ENCODE measurements around the gene KLKB1. TPM values are rescaled to one million over a fixed set of nuclear protein-coding genes. Genes with fewer than 3 reads are reported as not detected.

Gene KLKB1
- polyA plus RNA-seq (ENCODE audit: insufficient read length in 3 of 3) = 1 to 10 TPM in 2 of 3 donors, under 1 TPM in 1; 0.89 to 2.2 (median 1.6) TPM

DNA sequence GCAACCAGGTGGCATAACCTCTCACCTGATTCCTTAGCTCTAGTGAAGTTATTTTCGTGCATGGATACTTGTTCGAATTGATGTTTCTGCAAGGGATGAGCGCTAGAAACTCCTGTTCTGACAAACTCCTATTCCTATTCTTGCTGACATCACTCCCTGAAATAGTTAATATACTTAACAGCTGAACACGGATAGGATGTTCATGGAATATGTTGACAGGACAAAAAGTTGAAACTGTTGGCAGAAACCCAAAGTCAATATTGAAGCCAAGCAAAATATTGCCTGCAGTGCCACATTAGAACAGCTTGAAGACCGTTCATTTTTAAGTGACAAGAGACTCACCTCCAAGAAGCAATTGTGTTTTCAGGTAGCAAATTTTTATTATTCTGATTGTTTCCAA, at the start of gene KLKB1:
TSS of gene KLKB1 (plus strand) at position 287 of the 400 bp plus-strand sequence. CDS start 689 bp downstream, outside the sequence.
- no peak for DNase-seq (ENCODE audit: low read depth in 3 of 3, low spot score in 2 of 3)

DNA sequence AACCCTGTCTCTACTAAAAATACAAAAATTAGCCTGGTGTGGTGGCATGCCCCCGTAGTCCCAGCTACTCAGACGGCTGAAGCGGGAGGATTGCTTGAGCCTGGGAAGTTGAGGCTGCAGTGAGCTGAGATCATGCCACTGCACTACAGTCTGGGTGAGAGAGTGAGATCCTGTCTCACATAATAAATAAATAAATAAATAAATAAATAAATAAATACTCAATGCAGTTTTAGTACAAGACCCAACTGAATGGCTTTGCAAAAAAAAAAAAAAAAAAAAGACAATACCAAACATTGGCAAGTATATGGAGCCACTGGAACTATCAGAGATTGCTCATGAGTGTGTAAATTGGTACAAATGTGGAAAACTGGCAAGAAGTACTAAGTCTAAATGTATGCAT, 39.2 kb upstream of the KLKB1 start:
- no peak for DNase-seq (ENCODE audit: low read depth in 3 of 3, low spot score in 2 of 3)

DNA sequence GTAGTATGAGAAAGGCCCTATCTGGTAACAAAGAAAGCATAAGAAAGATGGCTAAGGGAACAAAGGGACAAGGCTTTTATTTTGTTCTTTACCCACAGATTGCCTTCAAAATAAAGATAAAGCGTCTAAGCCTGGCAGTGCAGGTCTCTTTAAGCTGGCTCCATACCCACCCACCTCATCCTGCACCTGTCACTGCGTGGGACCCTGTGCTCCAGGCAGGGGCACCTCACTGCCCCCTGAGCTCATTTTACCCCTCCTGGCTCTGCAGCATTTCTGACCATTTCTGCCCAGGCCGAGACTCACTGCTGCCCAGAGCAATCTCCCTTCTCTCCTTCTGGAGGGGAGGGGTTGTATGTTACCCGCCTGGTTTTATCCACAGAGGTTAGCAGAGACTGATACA, 37.7 kb upstream of the KLKB1 start:
- DNase-seq (ENCODE audit: low read depth in 3 of 3, low spot score in 2 of 3) = no peak

DNA sequence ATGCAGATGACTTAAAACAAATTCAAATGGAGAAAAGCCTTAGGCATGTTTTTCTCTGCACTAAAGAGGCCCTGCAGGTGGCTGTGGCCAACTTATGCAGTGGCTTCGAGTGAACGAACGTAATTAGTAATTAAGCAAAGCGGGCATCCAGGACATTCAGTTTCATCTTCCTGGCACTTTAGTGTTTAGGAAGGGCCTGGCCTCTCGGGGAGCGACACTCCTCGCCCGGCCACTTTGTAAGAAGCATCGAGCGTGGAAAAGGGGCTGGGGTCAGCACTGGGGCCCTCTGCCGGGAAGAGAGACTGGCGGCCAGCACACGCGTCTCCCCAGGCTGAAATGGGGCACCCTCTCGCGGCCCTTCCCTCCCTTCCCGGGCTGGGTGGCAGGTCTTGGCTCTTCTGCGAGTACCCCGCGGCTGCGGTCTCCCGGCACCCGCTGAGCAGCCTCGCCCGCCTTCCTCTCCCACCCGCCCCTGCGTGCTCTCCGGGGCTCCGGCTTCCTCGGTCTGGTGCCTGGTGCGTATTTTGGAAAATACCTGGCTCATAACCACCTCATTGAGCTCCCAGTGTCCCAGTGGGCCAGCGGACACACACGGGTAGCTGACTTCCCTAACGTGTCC, 36.6 kb upstream of the KLKB1 start:
- DNase-seq (ENCODE audit: low read depth in 3 of 3, low spot score in 2 of 3) = no peak

DNA sequence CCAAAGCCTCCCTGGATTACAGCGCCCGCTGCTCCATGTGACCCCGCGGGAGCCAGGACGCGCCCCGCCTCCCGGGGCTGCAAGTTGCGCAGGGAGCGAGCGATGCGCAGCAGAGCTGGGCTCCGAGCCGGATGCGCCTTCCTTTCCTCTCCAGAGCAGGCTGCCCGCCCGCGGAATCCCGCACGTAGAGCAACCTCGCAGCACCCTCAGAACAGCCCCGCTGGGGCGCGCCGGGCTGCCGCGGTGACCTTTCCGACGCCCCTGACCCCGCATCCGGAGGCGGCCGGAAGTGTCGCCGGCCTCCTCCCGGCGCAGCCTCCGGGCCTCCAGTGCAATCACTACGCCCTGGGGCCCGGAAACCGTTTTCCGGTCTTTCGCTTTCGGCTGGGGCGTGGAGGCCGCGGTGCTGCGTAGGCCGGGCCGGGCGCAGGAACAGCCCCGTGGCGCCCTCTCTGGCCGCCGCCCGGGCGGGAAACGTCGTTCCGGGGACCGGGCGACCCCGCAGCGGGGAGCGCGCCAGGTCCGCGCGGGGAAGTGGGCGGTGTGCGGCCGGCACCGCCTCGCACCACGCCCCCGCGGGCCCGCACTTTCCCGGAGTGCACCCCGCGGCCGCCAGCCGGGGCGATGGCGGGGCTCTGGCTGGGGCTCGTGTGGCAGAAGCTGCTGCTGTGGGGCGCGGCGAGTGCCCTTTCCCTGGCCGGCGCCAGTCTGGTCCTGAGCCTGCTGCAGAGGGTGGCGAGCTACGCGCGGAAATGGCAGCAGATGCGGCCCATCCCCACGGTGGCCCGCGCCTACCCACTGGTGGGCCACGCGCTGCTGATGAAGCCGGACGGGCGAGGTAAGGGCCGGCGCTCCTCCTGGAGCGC, 35.9 kb upstream of the KLKB1 start, which contains the start of gene CYP4V2:
TSS of gene CYP4V2 (plus strand) at position 368 of the 866 bp plus-strand sequence. CDS start at position 625, 257 bp downstream.
- peak in 1 of 3 donors; percentile 51 for DNase-seq (ENCODE audit: low read depth in 3 of 3, low spot score in 2 of 3)

DNA sequence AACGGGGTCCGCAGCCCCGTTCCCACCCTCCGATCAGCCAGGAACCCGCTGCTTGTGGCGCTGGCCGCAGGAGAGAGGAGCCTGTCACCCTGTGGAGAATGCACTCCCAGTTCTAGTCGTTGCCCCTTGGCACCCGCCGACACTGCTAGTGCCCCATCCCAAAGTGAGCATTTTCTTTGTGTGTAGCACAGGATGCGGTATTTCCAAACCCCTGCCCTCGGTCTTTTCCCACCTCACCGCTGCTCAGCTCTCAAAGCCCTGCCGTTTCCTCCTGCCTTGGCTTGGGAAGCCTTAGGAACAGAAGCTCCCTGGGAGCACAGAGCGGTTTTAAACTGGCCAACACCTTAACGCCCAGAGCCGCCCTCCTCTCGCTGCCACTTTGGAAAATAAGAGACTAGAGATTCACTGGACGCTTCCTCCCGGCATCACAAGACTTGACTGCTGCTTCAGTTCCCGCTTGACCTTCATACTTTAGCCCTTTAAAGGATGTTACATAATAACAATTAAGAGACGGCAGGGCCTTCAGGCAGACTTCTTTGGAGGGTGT, 35.2 kb upstream of the KLKB1 start:
- peak in 1 of 3 donors; percentile 29 for DNase-seq (ENCODE audit: low read depth in 3 of 3, low spot score in 2 of 3)

DNA sequence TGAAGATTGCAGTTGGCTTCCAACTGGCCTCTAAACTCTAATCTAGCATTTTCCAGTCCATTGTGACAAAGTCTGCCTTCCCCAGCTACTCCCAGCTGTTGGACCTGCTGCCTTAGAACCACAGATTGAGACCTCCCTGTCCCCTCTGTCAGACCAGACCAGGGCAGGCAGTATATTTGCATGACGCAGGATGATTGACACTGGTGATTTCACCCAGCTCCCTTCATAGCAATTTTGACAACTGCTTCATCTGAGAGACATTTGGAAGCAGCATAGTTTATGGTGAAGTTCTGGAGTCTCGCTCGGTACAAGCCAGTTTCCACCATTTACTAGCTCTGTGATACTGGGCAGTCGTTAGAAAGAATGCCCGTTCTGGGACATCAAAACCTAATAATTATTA, 33.5 kb upstream of the KLKB1 start:
- no peak for DNase-seq (ENCODE audit: low read depth in 3 of 3, low spot score in 2 of 3)

DNA sequence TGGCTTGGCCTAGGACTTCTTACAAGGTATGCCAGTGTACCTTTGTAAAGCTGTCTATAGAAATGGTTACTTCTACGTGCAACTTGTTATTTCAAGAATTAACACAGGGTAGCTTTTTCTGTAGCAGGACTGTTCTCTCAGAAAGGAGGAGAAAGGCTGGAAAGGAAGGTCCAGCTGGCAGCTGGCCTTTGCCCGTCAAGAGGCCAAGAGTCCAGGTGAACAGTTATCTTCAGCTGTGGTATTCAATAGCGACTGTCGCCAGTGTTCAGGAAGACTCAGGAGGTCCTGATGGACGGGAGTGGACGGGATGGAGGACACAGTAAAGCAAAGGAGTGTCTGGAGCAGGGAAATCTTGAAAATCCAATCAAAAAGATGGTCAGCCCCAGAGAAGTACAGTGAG, 31.2 kb upstream of the KLKB1 start:
- no peak for DNase-seq (ENCODE audit: low read depth in 3 of 3, low spot score in 2 of 3)

DNA sequence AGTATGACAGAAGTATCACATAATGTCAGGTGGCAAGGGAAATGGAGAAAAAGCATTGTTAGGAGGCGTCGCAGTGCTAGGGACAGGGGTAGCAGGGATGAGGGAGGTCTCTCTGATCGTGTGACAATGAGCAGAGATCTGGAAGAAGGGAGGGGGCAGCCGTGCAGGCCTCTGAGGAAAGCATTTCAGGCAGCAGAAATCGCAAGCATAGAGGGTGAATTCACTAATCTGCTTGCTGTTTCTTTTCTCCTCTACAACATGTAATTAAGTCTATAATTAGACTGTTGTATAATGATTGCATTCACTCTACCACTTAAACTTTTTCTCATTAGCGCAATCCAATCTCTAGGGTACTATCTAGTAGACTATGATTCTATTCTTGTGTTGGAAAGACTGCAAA, 26.8 kb upstream of the KLKB1 start:
- DNase-seq (ENCODE audit: low read depth in 3 of 3, low spot score in 2 of 3) = no peak

DNA sequence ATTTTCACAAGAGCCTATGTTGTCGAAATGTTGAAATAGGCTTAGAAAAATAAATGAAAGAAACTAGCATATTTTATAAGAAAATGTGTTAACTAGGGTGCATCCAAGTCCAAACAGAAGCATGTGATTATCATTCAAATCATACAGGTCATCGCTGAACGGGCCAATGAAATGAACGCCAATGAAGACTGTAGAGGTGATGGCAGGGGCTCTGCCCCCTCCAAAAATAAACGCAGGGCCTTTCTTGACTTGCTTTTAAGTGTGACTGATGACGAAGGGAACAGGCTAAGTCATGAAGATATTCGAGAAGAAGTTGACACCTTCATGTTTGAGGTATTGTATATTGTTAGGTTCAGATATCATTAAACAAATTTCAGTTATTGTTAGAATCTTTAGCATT, 26.3 kb upstream of the KLKB1 start:
- no peak for DNase-seq (ENCODE audit: low read depth in 3 of 3, low spot score in 2 of 3)

DNA sequence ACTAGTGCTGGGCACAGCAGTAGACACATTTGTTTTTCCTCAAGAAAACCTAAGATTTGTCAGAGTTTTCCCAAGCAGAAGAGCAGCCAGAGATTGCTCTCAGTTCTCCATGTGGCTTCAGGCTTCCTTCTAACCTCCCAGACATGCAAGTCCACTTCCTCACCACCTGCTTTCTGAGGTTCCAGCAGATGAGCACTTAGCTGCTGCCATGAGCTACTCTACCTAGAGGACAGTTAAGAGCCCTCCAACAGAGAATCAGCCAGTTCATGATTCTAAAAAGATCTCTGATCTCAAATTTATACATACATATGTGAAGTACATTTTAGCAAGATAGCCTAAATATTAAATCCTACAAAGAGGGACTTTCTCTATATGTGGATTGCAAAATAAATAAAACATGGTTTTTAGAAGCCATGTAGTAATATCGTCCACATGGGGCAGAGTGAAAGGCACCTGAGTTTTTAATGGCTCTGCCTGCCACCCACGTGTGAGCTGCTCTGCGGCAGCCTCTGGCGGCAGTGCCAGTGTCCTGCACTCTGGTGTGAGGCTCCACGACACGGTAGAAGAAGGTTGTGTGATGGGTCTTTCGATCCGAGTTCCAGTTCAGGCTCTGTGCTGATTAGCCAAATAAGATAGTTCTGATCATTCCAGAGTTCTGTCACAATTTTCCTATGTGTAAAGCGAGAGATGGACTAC, 25.6 kb upstream of the KLKB1 start:
- no peak for DNase-seq (ENCODE audit: low read depth in 3 of 3, low spot score in 2 of 3)

DNA sequence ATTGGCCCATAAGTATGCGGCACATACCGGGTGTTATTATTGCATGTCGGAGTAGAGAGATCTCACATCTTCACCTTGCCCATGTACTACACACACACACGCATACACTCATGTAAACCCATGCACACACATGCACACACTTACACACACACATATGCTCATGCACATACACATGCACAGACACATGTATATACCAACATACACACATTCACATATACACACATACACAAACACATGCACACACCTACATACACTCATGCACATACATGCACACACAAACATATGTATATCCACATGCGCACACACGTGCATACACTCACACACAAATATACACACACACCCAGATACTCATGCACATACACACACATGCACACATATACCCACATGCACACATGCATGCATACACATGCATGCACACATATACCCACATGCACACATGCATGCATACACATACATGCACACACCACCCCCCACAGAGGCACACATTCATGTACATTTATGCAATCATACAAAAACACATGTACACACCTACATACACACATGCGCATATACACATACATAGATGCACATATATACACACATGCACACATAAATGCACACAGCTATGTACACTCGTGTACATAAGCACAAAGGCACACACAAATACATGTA, 24.7 kb upstream of the KLKB1 start:
- DNase-seq (ENCODE audit: low read depth in 3 of 3, low spot score in 2 of 3) = no peak

DNA sequence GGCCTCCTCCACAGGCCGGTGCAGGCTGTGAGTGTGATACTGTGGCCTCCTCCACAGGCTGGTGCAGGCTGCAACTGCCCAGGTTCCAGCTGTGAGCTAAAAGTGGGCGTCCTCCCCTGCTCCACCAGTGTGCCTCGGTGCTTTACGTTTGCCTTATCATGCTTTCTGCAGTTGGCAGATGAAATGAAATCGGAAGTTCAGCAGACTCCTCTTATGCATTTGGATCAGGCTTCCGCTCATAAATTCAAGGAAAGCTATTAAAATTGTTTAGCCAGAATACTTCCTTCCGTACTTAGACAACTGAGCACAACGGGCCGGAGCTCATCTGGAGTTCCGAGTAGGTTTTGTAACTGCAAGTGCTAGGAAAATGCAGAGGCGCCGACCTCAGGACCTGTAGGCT, 23.9 kb upstream of the KLKB1 start:
- DNase-seq (ENCODE audit: low read depth in 3 of 3, low spot score in 2 of 3) = no peak

DNA sequence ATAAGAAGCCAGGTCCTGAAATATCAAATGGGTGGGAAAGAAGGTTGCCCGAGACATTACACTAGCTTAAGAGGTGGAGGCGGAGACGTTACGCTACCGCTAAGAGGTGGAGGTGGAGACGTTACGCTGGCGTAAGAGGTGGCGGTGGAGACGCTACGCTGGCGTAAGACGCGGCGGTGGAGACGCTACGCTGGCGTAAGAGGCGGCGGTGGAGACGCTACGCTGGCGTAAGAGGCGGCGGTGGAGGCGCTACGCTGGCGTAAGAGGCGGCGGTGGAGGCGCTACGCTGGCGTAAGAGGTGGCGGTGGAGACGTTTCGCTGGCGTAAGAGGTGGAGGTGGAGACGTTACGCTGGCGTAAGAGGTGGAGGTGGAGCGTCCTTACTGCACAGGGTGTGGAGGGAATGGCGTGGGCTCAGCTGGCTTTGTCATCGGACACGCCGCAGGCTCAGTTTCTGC, 23.2 kb upstream of the KLKB1 start:
- DNase-seq (ENCODE audit: low read depth in 3 of 3, low spot score in 2 of 3) = no peak

DNA sequence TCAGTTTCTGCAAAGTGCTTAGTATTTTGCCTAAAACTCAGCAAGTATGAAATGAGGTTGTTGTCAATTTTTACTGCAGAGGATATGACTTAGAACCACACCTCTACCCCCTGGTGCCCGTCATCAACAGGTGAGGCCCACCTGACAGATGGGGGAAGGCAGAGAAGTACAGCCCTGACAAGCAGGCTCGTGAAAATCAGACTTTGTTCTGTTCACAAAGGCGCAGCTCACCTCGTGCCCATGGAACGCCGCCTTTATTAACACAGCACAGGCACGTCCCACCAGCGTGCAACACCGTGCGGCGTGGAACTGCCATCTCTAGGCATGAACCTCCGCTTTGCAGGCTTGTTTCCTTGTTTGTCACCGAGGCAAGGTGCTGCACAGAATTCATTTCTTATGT, 22.6 kb upstream of the KLKB1 start:
- no peak for DNase-seq (ENCODE audit: low read depth in 3 of 3, low spot score in 2 of 3)

DNA sequence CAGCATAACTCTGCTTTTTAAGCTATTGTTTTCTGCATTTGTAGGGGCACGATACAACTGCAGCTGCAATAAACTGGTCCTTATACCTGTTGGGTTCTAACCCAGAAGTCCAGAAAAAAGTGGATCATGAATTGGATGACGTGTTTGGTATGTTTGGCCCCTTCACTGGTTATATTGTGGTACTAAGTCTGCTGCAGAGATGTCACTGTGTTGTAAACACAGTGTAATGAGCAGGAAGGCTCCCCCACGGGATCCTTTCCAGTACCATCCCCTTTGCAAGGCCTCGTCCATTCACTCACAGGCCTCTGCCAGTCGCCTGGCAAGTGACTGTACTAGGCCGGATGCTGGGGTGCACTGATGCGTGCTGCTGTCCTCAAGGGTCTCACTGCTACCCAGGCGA, 22.2 kb upstream of the KLKB1 start:
- DNase-seq (ENCODE audit: low read depth in 3 of 3, low spot score in 2 of 3) = no peak

DNA sequence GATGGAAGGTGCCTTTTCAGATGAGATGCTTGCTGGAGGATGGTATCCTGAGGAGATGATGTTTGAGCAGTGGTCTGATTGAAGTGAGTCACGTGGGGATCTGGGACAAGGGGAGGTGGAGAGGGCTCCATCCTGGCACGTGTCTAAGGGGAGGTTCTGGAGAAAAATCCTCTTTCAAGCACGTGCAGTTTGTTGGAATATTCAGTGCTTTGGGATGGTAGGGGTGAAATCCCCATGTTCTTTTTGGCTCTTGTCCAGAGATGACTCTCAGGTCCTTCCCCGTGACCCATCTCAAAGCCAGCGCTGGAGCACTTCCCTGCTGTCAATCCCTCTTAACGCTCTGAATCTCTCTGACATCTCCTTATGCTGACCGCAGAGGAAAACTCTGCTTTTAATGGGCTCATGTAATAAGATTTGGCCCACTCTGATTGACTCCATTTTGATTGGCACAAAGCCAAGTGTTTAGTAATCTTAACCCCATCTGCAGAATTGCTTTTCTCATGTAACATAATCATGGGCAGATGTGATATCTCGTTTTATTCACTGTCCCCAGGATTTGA, 10.8 kb upstream of the KLKB1 start:
- no peak for DNase-seq (ENCODE audit: low read depth in 3 of 3, low spot score in 2 of 3)

DNA sequence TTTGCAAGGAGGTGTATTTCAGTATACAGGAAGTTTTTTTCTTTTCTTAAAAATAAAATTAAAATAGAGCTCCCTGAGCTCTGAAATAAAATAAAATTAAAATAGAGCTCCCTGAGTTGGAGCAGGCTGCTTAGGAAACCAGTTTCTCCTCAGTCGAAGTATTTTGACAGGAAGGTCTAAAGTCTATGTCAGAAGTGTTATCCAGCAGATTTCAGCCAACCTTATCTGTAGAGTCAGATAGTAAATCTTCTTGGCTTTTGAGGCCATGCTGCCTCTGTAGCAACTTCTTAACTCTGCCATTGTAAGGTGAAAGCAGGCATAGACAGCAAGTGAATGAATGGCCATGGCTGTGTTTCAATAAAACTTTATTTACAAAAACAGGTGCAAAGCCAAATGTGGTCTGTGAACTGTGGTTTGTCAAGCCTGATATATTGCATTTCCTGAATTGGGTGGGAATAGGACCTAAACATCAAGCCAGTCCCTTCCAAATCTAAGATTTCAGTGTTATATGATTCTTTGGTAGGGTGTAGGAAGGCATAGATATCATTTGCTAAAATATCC, 9.5 kb upstream of the KLKB1 start:
- no peak for DNase-seq (ENCODE audit: low read depth in 3 of 3, low spot score in 2 of 3)

DNA sequence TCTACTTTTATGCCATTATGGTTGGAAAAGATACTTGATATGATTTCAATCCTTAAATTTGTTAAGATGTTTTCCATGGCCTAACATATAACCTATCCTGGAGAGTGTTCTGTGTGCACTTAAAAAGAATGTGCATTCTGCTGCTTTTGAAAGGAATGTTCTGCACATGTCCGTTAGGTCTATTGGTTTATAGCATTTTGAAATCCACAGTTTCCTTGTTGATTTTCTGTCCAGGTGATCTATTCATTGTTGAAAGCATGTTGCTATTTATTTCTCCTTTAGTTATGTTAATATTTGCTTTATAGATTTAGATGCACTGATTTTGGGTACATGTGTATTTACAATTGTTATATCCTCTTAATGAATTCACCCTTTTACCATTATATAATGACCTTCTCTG, 5.7 kb upstream of the KLKB1 start:
- DNase-seq (ENCODE audit: low read depth in 3 of 3, low spot score in 2 of 3) = no peak

DNA sequence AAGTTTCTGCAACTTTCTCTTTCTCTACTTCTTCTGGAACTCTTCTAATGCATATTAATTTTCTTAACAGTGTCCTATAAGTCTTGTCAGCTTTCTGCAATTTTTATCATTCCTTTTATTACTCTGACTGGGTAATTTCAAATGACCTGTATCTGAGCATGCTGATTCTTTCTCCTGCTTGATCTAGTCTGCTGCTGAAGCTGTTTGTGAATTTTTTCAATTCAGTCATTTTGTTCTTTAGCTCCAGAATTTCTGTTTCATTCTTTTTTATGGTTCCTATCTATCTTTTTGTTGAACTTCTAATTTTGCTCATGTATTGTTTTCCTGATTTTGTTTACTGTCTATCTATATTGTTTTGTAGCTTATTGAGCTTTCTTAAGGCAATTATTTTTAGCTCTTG, 1.5 kb upstream of the KLKB1 start:
- DNase-seq (ENCODE audit: low read depth in 3 of 3, low spot score in 2 of 3) = no peak
